HL-60 (cell line): ENCODE results near the gene KCND2.

Experiments
- CTCF ChIP-seq: IDR thresholded peaks from one replicate; pipeline ENCODE4 v1.5.1; 2011; ENCODE audit warnings: low read length, control low read depth, inconsistent platforms; ENCODE audit not compliant: insufficient read depth
- POLR2AphosphoS5 ChIP-seq: IDR thresholded peaks from 2 replicates; pipeline ENCODE4 v1.6.1; 2012; ENCODE audit warnings: low read depth

- TF ChIP-seq CTCF (no peak), POLR2AphosphoS5 (no peak)
Measured at GRCh38 chr7:120445276-120445675, 172.3 kb downstream of the KCND2 start.
